Measurements from ENCODE around the gene RFX4. TPM values are rescaled to one million over a fixed set of nuclear protein-coding genes. Genes with fewer than 3 reads are reported as not detected.
A peak's percentile ranks its signal among the peaks of the same experiment; 100 is the strongest.

The RFX4 gene
- total RNA-seq, 2 donors from 2014 or later = not detected

DNA sequence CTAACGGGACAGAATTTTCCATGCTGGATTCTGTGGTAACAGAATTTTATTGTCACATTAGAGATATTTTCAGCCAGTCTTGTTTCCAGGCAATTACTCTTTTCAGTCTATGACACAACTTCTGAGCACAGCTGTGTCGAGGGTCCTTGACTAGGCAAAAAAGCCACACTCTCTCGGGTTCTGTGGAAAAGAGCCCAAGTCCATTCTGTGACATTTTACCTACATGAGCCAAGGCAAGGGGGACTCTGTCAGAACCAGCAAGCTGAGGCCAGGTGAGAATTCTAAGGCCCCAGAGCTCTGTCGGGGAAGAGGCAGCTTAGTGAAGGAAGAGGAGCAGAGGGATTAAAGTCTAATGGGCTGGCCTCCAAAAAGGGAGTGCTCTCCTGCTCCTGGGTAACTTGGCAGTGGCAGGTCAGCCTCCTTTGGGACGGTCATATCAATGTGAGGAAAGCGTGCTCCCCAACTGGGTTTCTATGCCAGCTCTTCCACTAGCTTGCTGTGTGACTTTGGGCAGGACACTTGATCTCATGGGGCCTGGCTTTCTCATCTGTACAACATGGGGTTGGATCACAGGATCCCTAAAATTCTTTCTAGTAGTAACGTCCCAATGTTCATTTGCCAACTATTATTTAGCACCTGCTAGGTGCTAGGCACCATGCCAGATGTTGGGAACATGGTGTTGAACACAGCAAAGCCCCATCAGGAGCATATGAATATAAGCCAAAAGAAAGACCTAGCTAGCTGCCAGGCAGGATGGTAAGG is 175.7 kb downstream of the RFX4 start:
- no peak for ATAC-seq (replicated peaks)
- Mint-ChIP-seq H3K9me3 (peaks cover 4% of the 10 kb centered on the region), H3K4me3 (peak overlapping the region; percentile 43), H3K27me3 (no peaks in the 10 kb centered on the region), H3K27ac (peak overlapping the region; percentile 97), H3K4me1 (peaks cover 21% of the 10 kb centered on the region), H3K36me3 (ENCODE audit: low read depth) (no peaks in the 10 kb centered on the region)

DNA sequence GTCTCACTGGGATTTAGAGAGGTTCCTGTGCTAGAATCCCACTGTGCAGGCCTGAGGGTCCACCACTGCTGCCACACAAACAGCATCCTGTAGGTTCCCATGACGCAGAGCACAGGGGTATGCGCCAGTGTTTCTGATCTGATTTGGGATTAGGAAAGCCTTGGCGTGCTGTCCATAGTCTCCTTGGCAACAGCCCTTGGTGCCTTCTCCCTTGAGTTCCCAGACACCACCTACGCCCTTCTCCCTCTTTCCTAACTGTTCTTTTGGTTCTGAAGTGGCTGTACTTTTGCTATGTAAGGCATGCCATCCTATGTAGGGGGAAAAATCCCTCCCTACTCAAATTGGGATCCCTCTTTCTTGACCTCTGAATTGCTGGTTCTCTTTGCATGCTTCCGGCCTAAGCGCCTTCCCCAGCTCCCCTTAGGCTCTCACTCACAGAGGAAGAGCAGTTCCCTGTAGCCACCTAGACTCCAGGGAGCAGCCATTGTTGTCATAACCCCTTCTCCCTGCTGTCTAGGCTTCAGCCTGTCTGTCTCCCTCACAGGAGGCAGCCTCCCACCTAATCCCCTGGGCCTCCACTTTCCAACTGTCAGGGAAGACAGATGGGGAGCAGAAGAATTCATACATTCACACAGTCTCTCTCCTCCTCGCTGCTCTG is 176.9 kb downstream of the RFX4 start:
- peak overlapping the region; percentile 97 for H3K27ac Mint-ChIP-seq
- H3K9me3 Mint-ChIP-seq = peaks cover 4% of the 10 kb centered on the region
- H3K4me3 Mint-ChIP-seq = peak overlapping the region; percentile 82
- H3K36me3 Mint-ChIP-seq (ENCODE audit: low read depth) = no peaks in the 10 kb centered on the region
- peaks cover 16% of the 10 kb centered on the region for H3K4me1 Mint-ChIP-seq
- H3K27me3 Mint-ChIP-seq = no peaks in the 10 kb centered on the region
- no peak for ATAC-seq (replicated peaks)

DNA sequence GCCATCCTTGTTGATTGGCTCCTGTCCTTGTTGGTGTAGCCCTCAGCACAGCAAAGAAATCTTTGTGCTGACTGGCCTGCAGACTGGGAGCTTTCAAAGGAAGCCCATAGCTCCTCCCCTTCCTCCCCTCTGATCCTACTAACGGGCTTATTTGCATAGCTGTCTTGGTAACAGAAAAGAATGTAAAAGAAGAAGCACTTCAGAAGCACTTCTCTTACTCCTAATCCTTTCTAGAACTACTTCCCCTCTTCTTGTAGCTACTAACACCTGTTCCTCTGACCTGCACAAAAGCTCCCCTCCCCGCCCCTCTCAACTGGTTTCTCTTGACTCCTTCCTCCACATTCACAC is 177.4 kb downstream of the RFX4 start:
- ATAC-seq (replicated peaks) = peak; percentile 94
- Mint-ChIP-seq H3K36me3 (ENCODE audit: low read depth) (no peaks in the 10 kb centered on the region), H3K4me1 (peaks cover 16% of the 10 kb centered on the region), H3K27me3 (no peaks in the 10 kb centered on the region), H3K9me3 (peaks cover 4% of the 10 kb centered on the region), H3K4me3 (peak overlapping the region; percentile 82), H3K27ac (peak overlapping the region; percentile 97)

DNA sequence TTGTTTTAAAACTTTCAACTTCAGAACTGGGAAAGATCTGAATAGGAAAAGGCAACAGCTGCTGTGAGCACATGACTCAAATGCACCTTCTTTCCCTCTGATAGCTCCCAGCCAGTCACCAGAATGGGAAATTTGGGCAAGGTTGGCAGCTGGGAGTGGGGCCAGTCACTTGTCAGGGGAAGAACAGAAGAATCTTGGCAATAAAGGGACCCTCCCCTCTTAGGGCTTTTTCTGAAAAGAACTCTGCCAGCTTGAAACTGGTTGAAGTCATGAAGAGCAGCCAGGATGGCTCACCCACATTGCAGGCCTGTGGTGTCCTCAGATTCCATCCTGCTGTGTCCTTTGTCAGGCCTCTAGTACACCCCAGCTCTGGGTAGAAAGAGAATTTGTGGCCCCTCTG is 181.4 kb downstream of the RFX4 start:
- Mint-ChIP-seq H3K36me3 (ENCODE audit: low read depth) (no peaks in the 10 kb centered on the region), H3K9me3 (peaks cover 4% of the 10 kb centered on the region), H3K4me1 (peaks cover 23% of the 10 kb centered on the region), H3K4me3 (no peak overlapping the region), H3K27me3 (no peaks in the 10 kb centered on the region), H3K27ac (no peak overlapping the region)
- no peak for ATAC-seq (replicated peaks)

DNA sequence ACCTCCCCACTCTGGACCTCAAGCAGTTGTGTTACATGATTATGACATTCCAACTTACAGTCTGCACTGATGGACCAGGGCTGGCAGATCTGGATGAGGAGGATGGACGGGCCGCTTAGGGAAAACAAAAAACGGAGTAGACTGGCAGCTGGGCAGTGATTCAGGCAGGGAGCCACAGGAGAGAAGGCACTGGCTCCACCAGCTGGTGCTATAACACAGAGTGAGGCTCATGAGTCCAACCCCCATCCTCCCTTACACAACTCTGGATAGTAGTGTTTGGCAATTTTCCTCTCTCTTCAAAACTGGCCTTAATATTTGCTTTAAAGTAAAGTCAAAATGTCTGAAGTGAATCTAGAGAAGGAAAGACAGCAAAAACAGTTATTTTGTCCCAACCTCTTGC is 181.9 kb downstream of the RFX4 start:
- Mint-ChIP-seq H3K9me3 (peaks cover 3% of the 10 kb centered on the region), H3K27ac (no peak overlapping the region), H3K4me1 (peaks cover 20% of the 10 kb centered on the region), H3K36me3 (ENCODE audit: low read depth) (no peaks in the 10 kb centered on the region), H3K27me3 (no peaks in the 10 kb centered on the region), H3K4me3 (no peak overlapping the region)
- ATAC-seq (replicated peaks) = no peak

DNA sequence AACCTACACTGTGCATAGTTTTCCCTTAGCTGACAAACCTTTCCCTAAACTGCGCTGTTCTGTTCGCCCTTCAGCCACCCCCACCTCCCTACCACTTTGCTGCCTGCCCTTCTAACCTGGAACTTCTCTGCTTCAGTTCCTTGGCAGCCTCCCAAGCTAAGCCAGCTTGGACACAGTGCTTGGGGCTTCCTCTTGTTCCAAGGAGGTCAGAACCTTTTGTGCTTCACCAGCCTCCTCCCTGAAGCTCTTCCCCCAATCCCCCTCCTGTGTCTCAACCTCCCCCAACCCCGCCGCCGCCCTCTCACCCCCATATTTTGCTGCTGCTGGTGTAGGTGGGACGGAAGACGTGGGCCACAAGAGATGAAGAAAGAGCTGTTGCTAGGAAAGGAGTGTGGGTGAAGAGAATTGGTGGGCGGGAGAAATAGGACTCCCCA is 183.6 kb downstream of the RFX4 start:
- peak; percentile 19 for ATAC-seq (replicated peaks)
- no peaks in the 10 kb centered on the region for H3K9me3 Mint-ChIP-seq
- H3K27ac Mint-ChIP-seq = peak overlapping the region; percentile 80
- H3K4me1 Mint-ChIP-seq = peaks cover 12% of the 10 kb centered on the region
- H3K36me3 Mint-ChIP-seq (ENCODE audit: low read depth) = no peaks in the 10 kb centered on the region
- no peaks in the 10 kb centered on the region for H3K27me3 Mint-ChIP-seq
- H3K4me3 Mint-ChIP-seq = peak overlapping the region; percentile 59

DNA sequence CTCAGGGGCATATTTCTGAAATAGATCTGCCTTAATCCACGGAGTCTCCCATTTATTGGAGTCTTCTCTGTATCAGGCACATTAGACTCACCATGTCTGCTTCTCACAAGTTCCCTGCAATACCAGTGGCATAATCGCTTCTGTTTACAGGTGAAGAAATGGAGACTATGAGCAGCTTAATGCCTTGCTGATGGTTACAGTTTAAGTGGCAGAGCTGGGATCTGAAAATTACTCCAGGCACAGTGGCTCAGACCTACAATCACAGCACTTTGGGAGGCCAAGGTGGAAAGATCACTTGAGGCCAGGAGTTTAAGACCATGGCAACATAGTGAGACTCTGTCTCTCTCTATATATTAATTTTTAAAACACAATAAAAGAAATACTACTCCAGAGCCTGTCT is 184.4 kb downstream of the RFX4 start:
- Mint-ChIP-seq H3K27me3 (no peaks in the 10 kb centered on the region), H3K4me3 (peak overlapping the region; percentile 59), H3K27ac (peak overlapping the region; percentile 80), H3K36me3 (ENCODE audit: low read depth) (no peaks in the 10 kb centered on the region), H3K9me3 (no peaks in the 10 kb centered on the region), H3K4me1 (peaks cover 12% of the 10 kb centered on the region)
- no peak for ATAC-seq (replicated peaks)

DNA sequence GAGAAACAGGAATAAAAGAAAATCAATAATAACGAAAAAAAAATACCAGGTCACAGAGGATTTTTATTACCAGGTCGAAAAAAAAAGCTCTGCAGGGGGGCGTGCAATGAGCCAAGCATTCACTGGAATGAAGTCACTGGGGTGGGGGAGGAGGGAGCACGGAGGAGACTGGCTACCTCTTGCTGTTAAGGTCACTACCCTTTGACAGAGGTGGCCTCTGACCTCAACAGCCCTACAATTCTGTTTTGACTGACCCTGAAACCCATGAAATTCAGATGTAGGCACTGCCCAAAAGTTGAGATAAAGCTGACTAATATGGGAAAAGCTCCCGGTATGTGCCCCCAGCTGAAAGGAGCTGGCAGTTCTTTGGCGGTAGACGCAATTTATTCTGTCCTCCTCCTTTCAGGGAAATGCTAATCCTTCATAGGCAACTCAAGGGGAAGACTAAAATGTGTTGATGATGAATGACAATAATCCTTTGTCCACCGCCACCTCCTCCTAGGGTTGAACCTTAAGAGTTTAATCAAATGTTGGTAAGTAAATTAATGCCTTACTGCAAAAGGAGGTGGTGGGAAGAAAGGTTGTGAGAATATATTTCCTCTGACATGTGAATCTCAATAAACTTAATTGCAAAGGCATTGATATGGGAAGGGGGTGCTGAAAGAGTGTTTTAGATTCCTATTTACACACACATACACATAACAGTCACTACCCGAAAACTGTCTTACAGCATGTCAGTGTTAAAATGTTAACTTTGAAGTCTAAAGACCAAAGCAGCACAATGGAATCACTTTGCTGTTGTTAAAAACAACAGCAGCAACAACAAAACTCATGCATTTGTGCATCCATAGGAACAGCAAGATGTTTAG is 185.4 kb downstream of the RFX4 start:
- H3K9me3 Mint-ChIP-seq = no peaks in the 10 kb centered on the region
- H3K27me3 Mint-ChIP-seq = no peaks in the 10 kb centered on the region
- H3K36me3 Mint-ChIP-seq (ENCODE audit: low read depth) = no peaks in the 10 kb centered on the region
- H3K27ac Mint-ChIP-seq = no peak overlapping the region
- H3K4me3 Mint-ChIP-seq = peak overlapping the region; percentile 59
- peaks cover 12% of the 10 kb centered on the region for H3K4me1 Mint-ChIP-seq
- no peak for ATAC-seq (replicated peaks)

DNA sequence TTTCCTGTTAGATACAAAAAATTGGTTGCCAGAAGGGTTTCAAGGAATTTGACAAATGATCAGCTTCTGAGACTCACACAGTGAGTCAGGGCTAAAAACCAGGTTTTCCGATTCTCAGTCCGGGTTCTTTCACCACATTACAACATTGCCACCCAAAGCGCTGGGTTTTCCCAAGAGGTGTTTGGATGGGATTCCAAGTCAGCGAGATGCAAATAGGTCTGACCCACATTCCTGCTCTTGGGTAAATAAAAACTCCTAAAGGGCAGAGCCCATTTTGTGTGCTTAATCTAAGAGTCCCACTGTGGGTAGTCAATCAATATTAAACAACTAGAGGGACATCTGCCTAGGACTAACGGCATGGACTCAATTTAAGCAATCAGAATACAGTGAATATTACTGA is 186.3 kb downstream of the RFX4 start:
- no peaks in the 10 kb centered on the region for H3K27me3 Mint-ChIP-seq
- peaks cover 12% of the 10 kb centered on the region for H3K4me1 Mint-ChIP-seq
- no peaks in the 10 kb centered on the region for H3K9me3 Mint-ChIP-seq
- no peak overlapping the region for H3K4me3 Mint-ChIP-seq
- peaks cover 2% of the 10 kb centered on the region for H3K36me3 Mint-ChIP-seq (ENCODE audit: low read depth)
- ATAC-seq (replicated peaks) = no peak
- H3K27ac Mint-ChIP-seq = no peak overlapping the region

DNA sequence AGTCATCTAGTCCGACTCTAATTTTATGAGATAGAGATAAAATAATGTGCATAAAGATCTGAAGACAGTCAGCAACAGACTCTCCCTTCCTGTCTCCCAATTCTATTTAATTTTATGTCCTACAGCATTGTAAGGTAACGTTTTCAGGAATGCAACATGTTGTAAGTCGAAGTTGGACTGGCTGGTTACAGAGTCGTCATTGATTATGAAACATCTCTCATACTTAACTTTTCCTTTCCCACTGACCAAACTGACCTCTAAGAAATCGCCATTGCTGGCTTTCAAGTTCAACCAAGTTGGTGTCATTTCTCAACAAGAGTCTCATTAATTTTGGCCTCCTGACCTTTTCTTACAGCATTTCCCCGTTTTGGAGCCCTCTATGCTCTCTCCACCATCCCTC is 186.7 kb downstream of the RFX4 start:
- no peak for ATAC-seq (replicated peaks)
- H3K27me3 Mint-ChIP-seq = no peaks in the 10 kb centered on the region
- peaks cover 12% of the 10 kb centered on the region for H3K4me1 Mint-ChIP-seq
- H3K9me3 Mint-ChIP-seq = no peaks in the 10 kb centered on the region
- H3K27ac Mint-ChIP-seq = no peak overlapping the region
- H3K4me3 Mint-ChIP-seq = no peak overlapping the region
- peaks cover 5% of the 10 kb centered on the region for H3K36me3 Mint-ChIP-seq (ENCODE audit: low read depth)

DNA sequence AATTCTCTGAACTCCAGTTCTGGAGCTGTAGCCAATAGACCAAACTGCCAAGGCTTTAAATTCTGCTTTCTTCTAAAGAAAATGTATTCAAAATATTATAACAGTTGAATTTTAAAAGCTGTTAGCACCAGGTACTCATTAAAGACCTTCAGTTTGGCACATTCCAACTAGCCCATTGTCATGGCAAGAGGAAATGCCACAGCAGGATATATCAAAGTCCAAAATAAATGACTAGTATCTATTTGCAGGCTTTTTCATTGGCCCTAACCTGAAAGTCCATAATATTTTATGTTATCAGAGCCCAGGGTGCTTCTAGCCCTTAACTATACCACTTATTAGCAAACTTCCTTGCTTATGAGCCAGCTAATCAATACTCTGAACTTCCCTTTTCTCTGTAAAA is 188.6 kb downstream of the RFX4 start:
- H3K27ac Mint-ChIP-seq = no peak overlapping the region
- H3K36me3 Mint-ChIP-seq (ENCODE audit: low read depth) = peaks cover 11% of the 10 kb centered on the region
- H3K4me1 Mint-ChIP-seq = peaks cover 15% of the 10 kb centered on the region
- no peaks in the 10 kb centered on the region for H3K9me3 Mint-ChIP-seq
- ATAC-seq (replicated peaks) = no peak
- H3K27me3 Mint-ChIP-seq = no peaks in the 10 kb centered on the region
- H3K4me3 Mint-ChIP-seq = no peak overlapping the region

DNA sequence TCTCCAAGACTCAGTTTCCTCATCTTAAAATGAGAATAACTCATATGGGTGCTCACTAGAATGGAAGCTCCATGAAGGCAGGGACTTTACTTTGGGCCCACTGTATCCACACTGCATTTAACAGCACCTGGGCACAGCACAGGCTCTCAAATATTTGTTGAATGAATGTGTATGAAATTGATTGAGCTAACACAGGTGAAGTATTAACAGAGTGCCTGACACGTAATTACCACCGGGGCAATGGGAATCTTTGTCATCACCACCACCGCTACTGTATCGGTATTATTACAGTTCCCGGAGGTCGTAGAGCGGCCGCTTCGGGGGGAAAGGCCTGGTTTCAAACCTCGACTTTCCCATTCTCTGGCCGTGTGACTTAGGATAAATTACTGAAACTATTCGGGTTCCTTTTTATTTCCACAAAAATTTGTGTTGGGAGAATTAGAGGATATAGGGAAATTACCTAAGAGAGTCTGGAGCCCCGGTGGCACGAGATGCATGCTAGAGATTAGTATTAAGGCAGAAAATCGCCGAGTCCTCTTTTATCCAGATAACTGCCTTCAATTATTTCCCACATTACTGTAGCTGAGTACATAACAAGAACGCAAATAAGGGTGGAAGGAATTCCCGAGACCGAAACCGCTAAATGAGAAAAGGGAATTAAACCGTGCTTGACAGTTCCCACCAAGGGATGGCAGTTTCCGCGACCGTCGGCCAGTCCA is 190.6 kb downstream of the RFX4 start:
- Mint-ChIP-seq H3K27ac (peak overlapping the region; percentile 99), H3K4me3 (peak overlapping the region; percentile 97), H3K4me1 (peaks cover 11% of the 10 kb centered on the region), H3K9me3 (no peaks in the 10 kb centered on the region), H3K36me3 (ENCODE audit: low read depth) (peaks cover 11% of the 10 kb centered on the region), H3K27me3 (no peaks in the 10 kb centered on the region)
- no peak for ATAC-seq (replicated peaks)

DNA sequence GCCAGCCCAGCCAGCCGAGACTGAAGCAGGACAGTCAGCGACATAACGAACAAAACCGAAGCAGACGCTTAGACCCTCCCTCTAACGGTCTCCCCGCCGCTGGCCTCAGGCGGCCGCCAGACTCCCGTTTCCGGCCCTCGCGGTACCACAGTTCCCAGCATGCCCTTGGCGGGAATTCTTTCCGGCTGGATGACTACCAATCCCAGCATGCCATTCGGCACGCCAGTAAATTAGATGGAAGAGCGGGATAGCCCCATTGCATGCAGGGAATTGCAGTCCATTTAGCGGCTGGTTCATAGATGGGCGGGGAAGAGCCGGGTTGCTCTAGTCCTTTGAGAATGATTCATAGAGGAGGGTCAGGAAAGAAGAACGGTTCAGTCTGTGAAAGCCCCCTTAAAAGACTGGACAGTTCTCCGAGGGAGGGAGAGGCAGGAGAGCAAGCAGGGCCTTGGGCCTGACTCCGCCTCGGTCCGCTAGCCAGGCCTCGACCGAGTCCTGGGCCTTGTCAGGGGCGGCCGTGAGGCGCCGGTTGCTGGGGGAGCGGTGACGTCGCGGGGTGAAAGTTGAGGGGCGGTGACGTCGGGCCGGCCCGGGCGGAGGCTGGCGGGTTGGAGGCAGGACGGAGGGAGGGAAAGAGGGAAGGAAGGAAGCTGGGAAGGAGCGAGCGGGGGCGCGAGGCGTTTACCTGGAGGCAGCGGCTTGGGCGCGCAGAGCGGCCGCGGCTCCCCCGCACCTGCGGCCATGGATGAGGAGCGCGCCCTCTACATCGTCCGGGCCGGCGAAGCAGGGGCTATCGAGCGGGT is 191.4 kb downstream of the RFX4 start, which contains the start of gene RIC8B:
RIC8B (plus strand) TSS at position 678 of the 803 bp plus-strand sequence; CDS start at position 742, 64 bp downstream.
- H3K27ac Mint-ChIP-seq = peak within 1 kb of the TSS; percentile 99
- peaks cover 11% of the 10 kb centered on the region for H3K36me3 Mint-ChIP-seq (ENCODE audit: low read depth)
- peak; percentile 88 for ATAC-seq (replicated peaks)
- H3K9me3 Mint-ChIP-seq = no peaks in the 10 kb centered on the region
- peak within 1 kb of the TSS; percentile 97 for H3K4me3 Mint-ChIP-seq
- H3K4me1 Mint-ChIP-seq = peaks cover 11% of the 10 kb centered on the region
- no peaks in the 10 kb centered on the region for H3K27me3 Mint-ChIP-seq

Measured in activated T-helper 17 cell treated with anti-CD3 and anti-CD28 coated beads, Interleukin-2, amount 50 U/mL, for 72 hours (primary cell).